H1 (cell line): ENCODE measurements around the gene CLDN4. TPM values are rescaled to one million over a fixed set of nuclear protein-coding genes. Genes with fewer than 3 reads are reported as not detected.

Experiments used
- BCL11A ChIP-seq, 2 experiments: IDR thresholded peaks; one replicate each; pipeline ENCODE4 v1.6.1; 2011; ENCODE audit warnings: low read depth in 2 of 2, low read length in 2 of 2, mild to moderate bottlenecking in 2 of 2
- BRCA1 ChIP-seq: IDR thresholded peaks from 2 replicates; pipeline ENCODE4 v1.6.1; 2012; ENCODE audit warnings: low read depth, low read length, improper control_type of control experiment
- CBX8 ChIP-seq: fragments of 300-800, 300-1000 bp; sonication (generic); IDR thresholded peaks from 2 replicates; pipeline ENCODE4 v1.7.1; 2016; ENCODE audit warnings: low read depth, low read length, borderline replicate concordance
- CEBPB ChIP-seq: IDR thresholded peaks from 2 replicates; pipeline ENCODE4 v1.6.1; 2012; ENCODE audit warnings: low read depth, low read length
- CTBP2 ChIP-seq: IDR thresholded peaks from 2 replicates; pipeline ENCODE4 v1.7.0; 2011; ENCODE audit warnings: borderline replicate concordance, mild to moderate bottlenecking, moderate library complexity, mixed read lengths, low read length; ENCODE audit not compliant: insufficient read depth, insufficient read length
- EGR1 ChIP-seq: IDR thresholded peaks from 2 replicates; pipeline ENCODE4 v1.6.1; 2011; ENCODE audit warnings: low read depth, low read length, borderline replicate concordance
- EP300 ChIP-seq, 2 experiments: IDR thresholded peaks; 1 replicate in 1 of 2; 2 replicates in 1 of 2; pipeline ENCODE4 v1.6.1; 2011 to 2012; ENCODE audit warnings: low read depth in 2 of 2, low read length in 2 of 2, mild to moderate bottlenecking in 2 of 2, borderline replicate concordance in 1 of 2, inconsistent platforms in 1 of 2, moderate library complexity in 1 of 2
- GABPA ChIP-seq: IDR thresholded peaks from 2 replicates; pipeline ENCODE4 v1.6.1; 2011; ENCODE audit warnings: mild to moderate bottlenecking, low read length, moderate library complexity, borderline replicate concordance; ENCODE audit not compliant: insufficient read depth
- KDM1A ChIP-seq: fragments of 200-600, 300-600 bp; sonication (generic); IDR thresholded peaks from 2 replicates; pipeline ENCODE4 v1.7.1; 2016; ENCODE audit warnings: mild to moderate bottlenecking, low read length, borderline replicate concordance
- NANOG ChIP-seq: IDR thresholded peaks from 2 replicates; pipeline ENCODE4 v1.6.1; 2011; ENCODE audit warnings: low read length, low read depth, mild to moderate bottlenecking, inconsistent platforms; ENCODE audit not compliant: insufficient read depth, poor library complexity, severe bottlenecking
- POLR2A ChIP-seq, 2 experiments: IDR thresholded peaks; 1 replicate in 1 of 2; 2 replicates in 1 of 2; pipeline ENCODE4 v1.6.1; 2011; ENCODE audit warnings: low read depth in 2 of 2, low read length in 2 of 2, mild to moderate bottlenecking in 2 of 2; ENCODE audit errors: control extremely low read depth in 1 of 2
- RAD21 ChIP-seq, 2 experiments: IDR thresholded peaks in 1 of 2; conservative IDR thresholded peaks in 1 of 2; 2 replicates each; pipeline ENCODE4 v1.6.1; 2011; ENCODE audit warnings: low read depth in 2 of 2, low read length in 2 of 2, improper control_type of control experiment in 1 of 2, inconsistent platforms in 1 of 2, mild to moderate bottlenecking in 1 of 2, moderate library complexity in 1 of 2
- RNF2 ChIP-seq: fragments of 200-900, 300-1000 bp; sonication (generic); IDR thresholded peaks from 2 replicates; pipeline ENCODE4 v1.7.1; 2016; ENCODE audit warnings: borderline replicate concordance, low read depth, mild to moderate bottlenecking, antibody characterized with exemption, low read length; ENCODE audit not compliant: poor library complexity, severe bottlenecking; ENCODE audit errors: missing control alignments
- SIX5 ChIP-seq: IDR thresholded peaks from 2 replicates; pipeline ENCODE4 v1.6.1; 2011; ENCODE audit warnings: mild to moderate bottlenecking, low read depth, low read length
- SP1 ChIP-seq: IDR thresholded peaks from 2 replicates; pipeline ENCODE4 v1.6.1; 2011; ENCODE audit warnings: low read depth, low read length
- SP2 ChIP-seq: IDR thresholded peaks from 2 replicates; pipeline ENCODE4 v1.6.1; 2012; ENCODE audit warnings: mild to moderate bottlenecking, low read length, inconsistent platforms
- SP4 ChIP-seq: IDR thresholded peaks from 2 replicates; pipeline ENCODE4 v1.6.1; 2012; ENCODE audit warnings: low read length, inconsistent platforms
- SUZ12 ChIP-seq: fragments of 200-600 bp; sonication (generic); IDR thresholded peaks from 2 replicates; pipeline ENCODE4 v1.6.1; 2012; ENCODE audit warnings: mild to moderate bottlenecking, inconsistent platforms, low read length, moderate library complexity, mixed read lengths
- TEAD4 ChIP-seq: IDR thresholded peaks from 2 replicates; pipeline ENCODE4 v1.6.1; 2012; ENCODE audit warnings: low read depth, low read length, inconsistent platforms, mixed read lengths
- YY1 ChIP-seq: IDR thresholded peaks from 2 replicates; pipeline ENCODE4 v1.6.1; 2011; ENCODE audit warnings: low read depth, mild to moderate bottlenecking, low read length
- polyA plus RNA-seq, 7 experiments: library from polyadenylated mRNA; depleted of rRNA in 3 of 7; stranded (reverse) in 5 of 7; unstranded in 2 of 7; fragments of >200 nt in 5 of 7; fragments of 200-250 nt in 2 of 7; gene quantifications; 1 replicate in 5 of 7; 2 replicates in 1 of 7; 4 replicates in 1 of 7; pipeline versions ENCODE4 v1.2.1 to v1.2.3, GENCODE V29; 2011 to 2013; ENCODE audit warnings: missing spikeins in 2 of 7, mixed read lengths in 2 of 7
- total RNA-seq: library from RNA; stranded (reverse); fragmentation: NEBNext Ultra II Directional; extraction: Animal tissue kit (Norgen Biotek cat#: 25700); gene quantifications from 2 replicates; pipeline ENCODE4 v1.2.1, GENCODE V29; 2021
- TF ChIP-seq, protein P1 (sequence below), 3 experiments: IDR thresholded peaks; 1 replicate in 2 of 3; 2 replicates in 1 of 3; pipeline versions ENCODE4 v1.5.1 to v1.6.1; 2011; ENCODE audit warnings: low read length in 3 of 3, mild to moderate bottlenecking in 3 of 3, inconsistent platforms in 2 of 3, low read depth in 1 of 3, moderate library complexity in 1 of 3; ENCODE audit not compliant: insufficient read depth in 1 of 3; ENCODE audit errors: control extremely low read depth in 1 of 3

Gene CLDN4
- total and polyA plus RNA-seq, 2 of the 8 experiments (the other 6 are each of a cell fraction or from before 2014, with no cell fraction given) = 28.0 to 69.3 TPM

DNA sequence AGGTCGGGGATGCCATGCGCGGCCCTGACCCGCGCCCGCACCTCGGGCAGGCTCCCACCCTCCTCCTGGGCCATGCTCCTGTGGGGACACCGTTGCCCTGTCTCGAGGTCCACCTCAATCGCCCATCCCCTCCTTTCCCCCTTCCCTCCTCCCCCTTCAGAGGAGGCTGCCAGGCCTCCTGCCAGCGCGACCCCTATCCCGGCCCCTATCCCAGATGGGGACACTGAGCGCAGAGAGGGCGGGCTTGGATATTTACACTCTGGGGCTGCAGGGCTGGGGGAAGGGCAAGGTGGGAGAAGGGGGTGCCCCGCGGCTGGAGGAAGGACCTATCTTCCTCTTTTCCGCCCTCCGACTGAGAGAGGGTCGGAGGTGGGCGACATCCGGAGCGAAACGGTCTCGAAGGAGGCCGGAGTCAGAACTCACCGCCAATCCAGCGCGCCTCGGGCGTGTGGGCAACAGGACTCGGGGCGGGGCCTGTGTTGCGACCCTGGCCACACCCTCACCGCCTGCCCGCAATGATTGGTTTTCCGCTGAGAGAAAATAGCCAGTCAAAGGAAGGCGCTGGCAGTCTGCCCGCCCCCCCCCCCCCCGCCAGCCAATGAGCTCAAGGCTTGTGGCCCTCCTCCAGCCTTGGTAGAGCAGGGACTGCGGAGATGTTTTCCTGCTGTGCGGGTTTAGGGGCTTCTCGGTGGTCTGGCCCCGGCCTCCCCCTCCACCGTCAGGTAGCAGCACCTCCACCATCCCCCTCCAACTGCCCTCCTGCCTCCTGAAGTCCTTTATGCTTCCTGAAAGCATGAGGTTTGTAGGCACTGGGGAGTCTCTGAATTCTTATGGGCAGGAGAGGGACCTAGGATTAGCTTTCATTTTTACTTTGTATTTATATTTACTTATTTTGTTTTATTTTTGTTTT lies 11.5 kb downstream of the CLDN4 start, which contains the start of gene METTL27 (continued):
- TF ChIP-seq, protein P1, sequence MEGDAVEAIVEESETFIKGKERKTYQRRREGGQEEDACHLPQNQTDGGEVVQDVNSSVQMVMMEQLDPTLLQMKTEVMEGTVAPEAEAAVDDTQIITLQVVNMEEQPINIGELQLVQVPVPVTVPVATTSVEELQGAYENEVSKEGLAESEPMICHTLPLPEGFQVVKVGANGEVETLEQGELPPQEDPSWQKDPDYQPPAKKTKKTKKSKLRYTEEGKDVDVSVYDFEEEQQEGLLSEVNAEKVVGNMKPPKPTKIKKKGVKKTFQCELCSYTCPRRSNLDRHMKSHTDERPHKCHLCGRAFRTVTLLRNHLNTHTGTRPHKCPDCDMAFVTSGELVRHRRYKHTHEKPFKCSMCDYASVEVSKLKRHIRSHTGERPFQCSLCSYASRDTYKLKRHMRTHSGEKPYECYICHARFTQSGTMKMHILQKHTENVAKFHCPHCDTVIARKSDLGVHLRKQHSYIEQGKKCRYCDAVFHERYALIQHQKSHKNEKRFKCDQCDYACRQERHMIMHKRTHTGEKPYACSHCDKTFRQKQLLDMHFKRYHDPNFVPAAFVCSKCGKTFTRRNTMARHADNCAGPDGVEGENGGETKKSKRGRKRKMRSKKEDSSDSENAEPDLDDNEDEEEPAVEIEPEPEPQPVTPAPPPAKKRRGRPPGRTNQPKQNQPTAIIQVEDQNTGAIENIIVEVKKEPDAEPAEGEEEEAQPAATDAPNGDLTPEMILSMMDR (IDR thresholded peaks at IDR 0.05; ENCODE audit: control extremely low read depth in 1 of 3, insufficient read depth in 1 of 3, low read depth in 1 of 3, low read length in 3 of 3) = no peak
- TF ChIP-seq SUZ12 (no peak), CBX8 (no peak), SP4 (no peak), BRCA1 (no peak), NANOG (no peak), YY1 (no peak), CTBP2 (no peak), EP300 (IDR thresholded peaks at IDR 0.05; ENCODE audit: borderline replicate concordance in 1 of 2, low read depth in 2 of 2, low read length in 2 of 2) (no peak), SP1 (0 out of 2 replicates have a peak, but pooled peaks have one; percentile 23), RNF2 (no peak), EGR1 (no peak), GABPA (no peak), KDM1A (no peak; the same call in 1 of the 2 replicates), POLR2A (IDR thresholded peaks at IDR 0.05; ENCODE audit: control extremely low read depth in 1 of 2, low read depth in 2 of 2, low read length in 2 of 2) (peak in 1 of 2 experiments; percentile 61; a peak in 2 of 3 replicates), SP2 (no peak), BCL11A (IDR thresholded peaks at IDR 0.05; ENCODE audit: low read depth in 2 of 2, low read length in 2 of 2) (no peak), TEAD4 (no peak), CEBPB (no peak), RAD21 (IDR thresholded peaks at IDR 0.05 in 1 of 2, conservative IDR thresholded peaks at IDR 0.05 in 1 of 2; ENCODE audit: low read depth in 2 of 2, low read length in 2 of 2) (no peak), SIX5 (no peak)
